Measurements from ENCODE around the gene VCX3B.
"Not testable (repeated sequence)": the region's sequence is repeated elsewhere in the genome, so short reads cannot be mapped to it uniquely, and the experiment has no call there.

Gene VCX3B

DNA sequence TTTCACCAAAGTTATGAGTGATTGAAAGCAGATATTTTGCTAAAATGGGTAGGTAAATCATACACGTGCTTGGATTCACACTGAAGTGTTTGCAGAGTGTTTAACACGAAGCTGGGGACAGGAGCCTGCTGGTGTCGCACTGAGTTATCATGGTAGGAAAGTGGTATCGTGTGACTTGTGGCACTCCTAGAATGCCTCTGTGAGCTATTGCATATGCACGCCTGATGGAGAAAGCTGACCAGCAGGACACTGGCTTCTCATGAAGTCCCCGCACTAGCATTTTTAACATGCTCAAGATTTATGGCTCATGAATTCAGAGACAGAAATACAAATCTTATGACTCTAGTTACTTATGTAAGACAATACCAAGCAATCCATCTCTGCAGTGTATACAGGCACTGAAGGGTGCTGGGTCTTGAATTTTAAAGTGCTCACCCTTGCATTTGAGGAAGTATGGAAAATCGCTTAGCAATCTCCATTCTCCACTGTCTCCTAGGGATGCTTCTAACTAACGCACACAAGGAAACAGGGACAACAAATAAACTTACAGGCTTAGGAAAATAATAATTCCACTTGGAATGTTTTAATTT lies 19.8 kb downstream of the VCX3B start:
- Histone ChIP-seq H3K9ac (ENCODE audit: low read length) (no peak overlapping the region), H3K27me3 (ENCODE audit: control insufficient read depth in 1 of 2, insufficient read depth in 2 of 2, low read length in 2 of 2) (no peaks in the 10 kb centered on the region), H3K4me1 (ENCODE audit: insufficient read depth, low read length) (no peaks in the 10 kb centered on the region), H3K9me3 (ENCODE audit: low read length) (no peaks in the 10 kb centered on the region), H3K4me3 (ENCODE audit: low read depth in 1 of 2, low read length in 2 of 2) (no peak overlapping the region), H3K36me3 (ENCODE audit: insufficient read depth, low read length) (no peaks in the 10 kb centered on the region), H3K27ac (ENCODE audit: low read depth, low read length) (no peak overlapping the region)

DNA sequence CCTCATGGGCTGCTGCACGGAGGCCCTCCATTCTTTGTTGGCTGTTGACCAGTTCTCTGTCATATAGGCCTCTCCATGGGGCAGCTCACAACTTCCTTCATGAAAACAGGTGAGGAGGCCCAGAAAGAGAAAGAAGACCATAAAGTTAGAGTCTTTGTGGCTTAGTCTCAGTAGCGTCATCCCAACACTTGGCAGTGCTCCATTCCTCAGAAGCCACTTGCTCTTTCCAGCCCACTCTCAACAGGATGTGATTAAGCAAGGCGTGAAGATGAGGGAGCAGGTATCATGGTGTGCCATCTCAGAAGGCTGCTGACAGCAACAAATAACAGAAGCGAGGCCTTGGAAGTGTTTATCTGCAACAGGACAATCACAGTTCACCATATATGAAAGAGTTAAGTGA lies 30.4 kb downstream of the VCX3B start:
- not testable (repeated sequence) for H3K4me3 ChIP-seq (ENCODE audit: low read depth in 1 of 2, low read length in 2 of 2)

DNA sequence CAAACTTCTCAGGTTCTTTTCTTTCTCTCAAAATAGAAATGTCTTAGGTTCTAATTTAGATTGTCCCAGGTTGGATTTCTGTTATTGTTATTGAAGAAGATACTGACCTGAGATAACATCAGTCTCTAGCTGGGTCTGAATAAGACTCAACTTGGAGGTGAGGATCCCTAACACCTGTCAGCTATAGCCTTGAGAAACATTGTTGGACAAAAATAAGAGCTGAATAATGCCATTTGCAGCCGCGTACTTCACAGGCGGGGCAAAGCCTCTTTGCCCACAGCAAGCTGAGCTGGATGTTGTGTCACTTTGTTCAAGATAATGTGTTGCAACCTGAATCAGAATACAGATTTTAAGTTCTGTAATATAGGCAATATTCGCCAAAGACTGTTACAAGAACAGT lies 35.6 kb downstream of the VCX3B start:
- H3K9ac ChIP-seq (ENCODE audit: low read length), result no peak overlapping the region
- H3K4me3 ChIP-seq (ENCODE audit: low read depth in 1 of 2, low read length in 2 of 2), result no peak overlapping the region
- H3K4me1 ChIP-seq (ENCODE audit: insufficient read depth, low read length), result no peaks in the 10 kb centered on the region
- H3K36me3 ChIP-seq (ENCODE audit: insufficient read depth, low read length), result no peaks in the 10 kb centered on the region
- H3K9me3 ChIP-seq (ENCODE audit: low read length), result no peaks in the 10 kb centered on the region
- no peaks in the 10 kb centered on the region for H3K27me3 ChIP-seq (ENCODE audit: control insufficient read depth in 1 of 2, insufficient read depth in 2 of 2, low read length in 2 of 2)
- no peak overlapping the region for H3K27ac ChIP-seq (ENCODE audit: low read depth, low read length)

More for the DNA sequence above, 30.4 kb downstream of the VCX3B start:
- H3K36me3 ChIP-seq (ENCODE audit: insufficient read depth, low read length); H3K9me3 ChIP-seq (ENCODE audit: low read length); H3K27ac ChIP-seq (ENCODE audit: low read depth, low read length); H3K27me3 ChIP-seq (ENCODE audit: control insufficient read depth in 1 of 2, insufficient read depth in 2 of 2, low read length in 2 of 2); H3K9ac ChIP-seq (ENCODE audit: low read length); H3K4me1 ChIP-seq (ENCODE audit: insufficient read depth, low read length): not testable (repeated sequence)

DNA sequence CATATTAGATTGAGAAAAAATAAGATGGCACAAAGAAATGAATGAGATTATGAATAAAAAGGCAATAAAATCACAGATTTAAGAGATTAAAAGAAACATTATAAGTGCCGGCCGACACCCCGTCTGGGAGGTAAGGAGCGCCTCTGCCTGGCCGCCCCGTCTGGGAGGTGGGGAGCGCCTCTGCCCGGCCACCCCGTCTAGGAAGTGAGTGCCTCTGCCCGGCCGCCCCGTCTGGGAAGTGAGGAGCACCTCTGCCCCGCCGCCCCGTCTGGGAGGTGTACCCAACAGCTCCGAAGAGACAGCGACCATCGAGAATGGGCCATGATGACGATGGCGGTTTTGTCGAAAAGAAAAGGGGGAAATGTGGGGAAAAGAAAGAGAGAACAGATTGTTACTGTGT lies 37.5 kb downstream of the VCX3B start:
- H3K36me3 ChIP-seq (ENCODE audit: insufficient read depth, low read length); H3K4me1 ChIP-seq (ENCODE audit: insufficient read depth, low read length); H3K4me3 ChIP-seq (ENCODE audit: low read depth in 1 of 2, low read length in 2 of 2); H3K27ac ChIP-seq (ENCODE audit: low read depth, low read length); H3K27me3 ChIP-seq (ENCODE audit: control insufficient read depth in 1 of 2, insufficient read depth in 2 of 2, low read length in 2 of 2); H3K9me3 ChIP-seq (ENCODE audit: low read length); H3K9ac ChIP-seq (ENCODE audit: low read length): not testable (repeated sequence)

DNA sequence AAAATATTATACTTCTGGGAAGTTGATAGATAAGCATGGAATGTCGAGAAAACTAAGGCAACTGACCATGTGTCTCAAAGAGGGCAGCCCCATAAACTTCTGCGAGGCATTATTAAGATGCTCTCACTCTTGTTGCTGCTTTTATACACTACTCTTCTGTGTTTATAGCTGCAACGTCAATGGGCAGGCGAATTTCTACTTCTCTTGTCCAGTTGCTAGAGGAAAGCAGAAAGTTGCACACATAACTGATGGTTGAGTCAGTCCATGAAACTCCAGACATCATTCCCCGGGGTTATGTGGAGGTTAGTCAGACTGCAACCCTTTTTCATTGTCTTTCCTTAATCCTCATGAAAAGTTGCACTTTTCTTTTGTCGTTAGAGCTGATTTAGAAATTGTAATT lies 39.8 kb downstream of the VCX3B start:
- no peaks in the 10 kb centered on the region for H3K36me3 ChIP-seq (ENCODE audit: insufficient read depth, low read length)
- H3K4me1 ChIP-seq (ENCODE audit: insufficient read depth, low read length), result no peaks in the 10 kb centered on the region
- H3K27ac ChIP-seq (ENCODE audit: low read depth, low read length), result no peak overlapping the region
- no peaks in the 10 kb centered on the region for H3K27me3 ChIP-seq (ENCODE audit: control insufficient read depth in 1 of 2, insufficient read depth in 2 of 2, low read length in 2 of 2)
- H3K4me3 ChIP-seq (ENCODE audit: low read depth in 1 of 2, low read length in 2 of 2), result no peak overlapping the region
- H3K9me3 ChIP-seq (ENCODE audit: low read length), result no peaks in the 10 kb centered on the region
- no peak overlapping the region for H3K9ac ChIP-seq (ENCODE audit: low read length)
